ENCODE data around the gene CYBB. TPM values are rescaled to one million over a fixed set of nuclear protein-coding genes. Genes with fewer than 3 reads are reported as not detected.

CYBB gene
- total RNA-seq, 4 donors from 2014 or later, result 47.3 to 71.9 (median 51.7) TPM

Other genes with a start within 250 kb of the CYBB start
- under 1 TPM; 0.09 to 0.72 (median 0.27) TPM for gene LANCL3, start 208.4 kb upstream of the CYBB start, total RNA-seq
- gene XK, start 94.3 kb upstream of the CYBB start, total RNA-seq, result under 1 TPM in 3 of 4 donors, not detected in 1; 0.09 to 0.38 (median 0.16) TPM
- gene DYNLT3, start 67.5 kb downstream of the CYBB start, total RNA-seq, result 10 to 100 TPM; 22.3 to 32.1 (median 27.0) TPM
- gene SYTL5, start 226.5 kb downstream of the CYBB start, total RNA-seq, result under 1 TPM in 1 of 4 donors, not detected in 3; 0.09 TPM

Data from omental fat pad (tissue), 4 donors.